ENCODE measurements around the gene AADACL4. TPM values are rescaled to one million over a fixed set of nuclear protein-coding genes. Genes with fewer than 3 reads are reported as not detected.
"Not testable (repeated sequence)": the region's sequence is repeated elsewhere in the genome, so short reads cannot be mapped to it uniquely, and the experiment has no call there.

AADACL4 gene
- total RNA-seq, 2 donors from 2014 or later, result not detected

DNA sequence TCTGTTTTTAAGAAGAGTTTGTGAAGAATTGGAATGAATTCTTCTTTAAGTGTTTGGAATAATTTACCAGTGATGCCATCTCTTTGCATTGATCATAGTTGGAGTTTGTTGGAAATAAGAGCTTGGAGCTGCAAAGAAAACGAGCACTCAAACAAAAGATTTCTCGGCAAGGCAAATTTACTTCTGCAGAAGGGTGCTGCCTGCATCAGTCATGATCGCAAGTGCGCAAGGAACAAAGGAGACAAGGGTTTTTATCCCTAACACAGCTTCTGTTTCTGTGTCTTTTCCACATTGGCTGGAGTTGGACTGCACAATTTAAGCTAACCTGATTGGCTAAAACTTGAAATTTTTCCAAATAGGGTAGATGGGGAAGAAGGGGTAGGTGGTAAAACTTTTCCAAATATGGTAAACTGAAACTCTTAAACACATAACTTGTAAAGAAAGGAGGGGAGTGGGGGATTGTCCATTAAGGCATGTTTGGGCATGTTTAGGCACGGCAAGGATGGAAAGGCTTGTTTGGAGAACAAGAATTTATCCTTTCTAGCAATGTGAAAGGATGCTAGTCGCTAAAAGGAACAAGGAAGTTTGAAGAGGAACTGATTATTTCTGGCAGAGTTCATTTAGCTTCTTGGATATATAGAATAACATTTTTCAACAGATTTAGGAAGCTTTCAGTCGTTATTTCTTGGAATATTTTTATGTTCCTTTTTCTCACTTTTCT lies 3.5 kb upstream of the AADACL4 start:
- H3K4me1 ChIP-seq, result peaks cover 0 to 12% of the 10 kb centered on the region in 2 donors
- H3K27me3 ChIP-seq, result no peaks in the 10 kb centered on the region
- H3K9me3 ChIP-seq, result peaks cover 0 to 23% of the 10 kb centered on the region in 2 donors
- no peak overlapping the region for H3K4me3 ChIP-seq
- no peak overlapping the region for H3K27ac ChIP-seq
- no peak for TF ChIP-seq CTCF (IDR thresholded peaks at IDR 0.05)
- DNase-seq (ENCODE audit: low spot score), result no peak
- no peaks in the 10 kb centered on the region for H3K36me3 ChIP-seq

DNA sequence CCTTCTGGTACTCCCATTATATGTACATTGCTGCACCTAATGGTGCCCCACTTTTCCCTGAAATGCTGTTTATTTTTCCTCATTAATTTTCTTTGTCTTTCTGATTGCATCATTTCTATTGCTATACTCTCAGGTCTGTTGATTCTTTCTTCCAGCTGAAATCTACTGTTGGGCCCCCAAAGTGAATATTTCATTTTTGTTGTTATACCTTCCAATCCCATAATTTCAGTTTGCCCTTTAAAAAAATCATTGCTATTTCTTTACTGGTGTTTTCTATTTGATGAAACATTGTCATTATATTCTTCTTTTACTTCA lies 3.0 kb upstream of the AADACL4 start:
- Histone ChIP-seq H3K36me3 (no peaks in the 10 kb centered on the region), H3K27me3 (no peaks in the 10 kb centered on the region), H3K4me3 (no peak overlapping the region), H3K4me1 (peaks cover 0 to 10% of the 10 kb centered on the region in 2 donors), H3K27ac (no peak overlapping the region), H3K9me3 (peaks cover 0 to 23% of the 10 kb centered on the region in 2 donors)
- DNase-seq (ENCODE audit: low spot score), result no peak
- TF ChIP-seq CTCF (IDR thresholded peaks at IDR 0.05), result no peak

DNA sequence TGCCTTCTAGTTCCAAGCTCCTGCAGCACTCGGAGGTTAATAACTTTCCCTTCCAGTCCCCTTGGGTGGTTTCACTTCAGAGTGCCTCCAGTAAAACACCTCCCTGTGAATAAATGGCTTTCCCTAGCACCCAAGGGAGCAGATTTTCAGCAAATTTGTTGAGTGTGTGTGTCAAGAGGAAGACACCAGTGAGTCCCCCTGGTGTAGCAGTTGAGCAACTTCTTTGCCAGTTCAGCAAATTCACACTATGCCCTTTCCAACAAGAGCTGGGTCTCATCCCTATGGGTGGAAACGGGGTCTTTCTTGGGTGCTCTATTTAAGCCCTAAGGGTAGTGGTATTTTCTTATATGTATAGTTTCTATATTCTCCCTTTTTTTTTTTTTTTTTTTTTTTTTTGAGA lies 806 bp upstream of the AADACL4 start:
- H3K27ac ChIP-seq, result no peak overlapping the region
- no peak for TF ChIP-seq CTCF (IDR thresholded peaks at IDR 0.05)
- H3K27me3 ChIP-seq, result no peaks in the 10 kb centered on the region
- peaks cover 0 to 23% of the 10 kb centered on the region in 2 donors for H3K9me3 ChIP-seq
- no peaks in the 10 kb centered on the region for H3K36me3 ChIP-seq
- H3K4me3 ChIP-seq, result no peak overlapping the region
- no peak for DNase-seq (ENCODE audit: low spot score)
- no peaks in the 10 kb centered on the region for H3K4me1 ChIP-seq

GRCh38 chr1:12644237-12644636 lies 352 bp downstream of the AADACL4 start:
- H3K4me3 ChIP-seq, result no peak overlapping the region
- TF ChIP-seq CTCF (IDR thresholded peaks at IDR 0.05), result no peak
- no peaks in the 10 kb centered on the region for H3K36me3 ChIP-seq
- H3K27ac ChIP-seq, result no peak overlapping the region
- H3K9me3 ChIP-seq, result peaks cover 0 to 22% of the 10 kb centered on the region in 2 donors
- no peaks in the 10 kb centered on the region for H3K4me1 ChIP-seq
- DNase-seq (ENCODE audit: low spot score), result no peak
- no peaks in the 10 kb centered on the region for H3K27me3 ChIP-seq

DNA sequence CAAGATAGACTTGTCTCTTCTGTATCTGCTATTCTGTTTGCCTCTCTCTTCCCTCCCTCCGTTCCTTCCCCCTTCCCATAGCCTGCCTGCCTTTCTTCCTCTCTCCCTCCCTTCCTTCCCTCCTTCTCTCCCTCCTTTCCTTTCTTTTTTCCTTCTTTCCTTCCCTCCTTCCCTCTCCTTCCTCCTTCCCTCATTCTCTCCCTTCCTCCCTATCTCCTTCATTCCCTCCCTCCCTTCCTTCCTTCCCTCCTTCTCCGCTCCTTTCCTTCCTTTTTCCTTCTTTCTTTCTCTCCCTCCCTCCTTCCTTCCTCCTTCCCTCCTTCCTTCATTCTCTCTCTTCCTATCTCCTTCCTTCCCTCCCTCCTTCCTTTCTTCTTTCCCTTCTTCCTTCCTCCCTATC lies 944 bp downstream of the AADACL4 start:
- Histone ChIP-seq H3K9me3 (peaks cover 0 to 17% of the 10 kb centered on the region in 2 donors), H3K27ac (no peak overlapping the region), H3K27me3 (no peaks in the 10 kb centered on the region), H3K36me3 (no peaks in the 10 kb centered on the region), H3K4me3 (no peak overlapping the region), H3K4me1 (no peaks in the 10 kb centered on the region)
- TF ChIP-seq CTCF (IDR thresholded peaks at IDR 0.05), result no peak
- no peak for DNase-seq (ENCODE audit: low spot score)

- not testable (repeated sequence) for H3K27me3 ChIP-seq; H3K4me1 ChIP-seq; DNase-seq (ENCODE audit: low spot score)
These were observed 1.5 kb downstream of the AADACL4 start for GRCh38 chr1:12645401-12645800.

More at GRCh38 chr1:12645401-12645800, 1.5 kb downstream of the AADACL4 start:
- H3K36me3 ChIP-seq, H3K27ac ChIP-seq, H3K4me3 ChIP-seq: not testable (repeated sequence)
- peaks cover 0 to 11% of the 10 kb centered on the region in 2 donors for H3K9me3 ChIP-seq
